GM18858 (cell line): ENCODE data around the gene TMIGD3.

ENCODE experiments used
- ATAC-seq: cut with Tn5 transposase; IDR thresholded peaks from one replicate; pipeline ENCODE4 v1.9.1; 2021; ENCODE audit not compliant: unreplicated experiment

Gene TMIGD3

DNA sequence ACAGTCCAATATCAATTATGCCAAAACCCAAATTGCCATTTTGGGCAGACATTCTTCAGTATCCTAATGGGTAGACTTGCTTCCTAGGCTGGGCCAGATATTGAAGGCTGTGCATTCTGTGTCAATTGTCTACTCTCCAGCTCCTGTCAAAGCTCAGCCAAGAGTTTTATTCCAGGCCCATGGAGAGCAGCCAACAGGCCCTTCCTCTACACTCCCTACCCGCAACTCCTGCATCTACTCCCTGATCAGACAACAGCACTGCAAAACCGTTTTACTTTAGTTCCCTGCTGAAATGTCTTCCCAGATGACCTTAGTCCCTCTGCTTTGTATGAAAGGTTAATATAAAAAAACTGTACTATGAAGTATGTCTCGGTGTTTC lies 6.6 kb upstream of the TMIGD3 start:
- ATAC-seq = no peak

- no peak for ATAC-seq
Measured at GRCh38 chr1:111507411-111508201, 4.2 kb upstream of the TMIGD3 start.

GRCh38 chr1:111506561-111506960 lies 3.1 kb upstream of the TMIGD3 start:
- no peak for ATAC-seq

DNA sequence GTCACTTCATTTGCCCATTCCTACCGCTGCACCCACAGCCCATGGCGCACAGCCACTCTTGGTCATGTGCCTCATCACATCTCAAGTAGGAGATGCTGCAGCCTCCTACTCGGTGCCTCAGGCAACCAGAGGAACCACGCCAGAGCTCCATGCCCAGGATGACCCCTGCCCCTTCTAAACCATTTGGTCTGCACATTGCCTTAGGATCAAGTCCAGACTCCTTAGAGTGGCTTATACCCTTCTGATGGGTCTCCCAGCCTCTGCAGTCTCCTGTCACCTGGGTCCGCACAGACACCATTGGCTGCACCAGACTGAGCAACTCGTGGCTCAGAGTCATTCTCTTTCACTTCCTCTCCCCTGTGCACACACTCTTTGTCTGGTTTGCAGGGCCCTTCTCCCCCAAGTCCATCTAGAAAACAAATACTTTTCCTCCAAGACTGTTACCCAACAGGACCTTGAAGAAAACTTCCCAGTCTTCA lies 2.2 kb upstream of the TMIGD3 start:
- ATAC-seq = peak; percentile 44

GRCh38 chr1:111504097-111504496 lies 664 bp upstream of the TMIGD3 start:
- ATAC-seq = no peak

DNA sequence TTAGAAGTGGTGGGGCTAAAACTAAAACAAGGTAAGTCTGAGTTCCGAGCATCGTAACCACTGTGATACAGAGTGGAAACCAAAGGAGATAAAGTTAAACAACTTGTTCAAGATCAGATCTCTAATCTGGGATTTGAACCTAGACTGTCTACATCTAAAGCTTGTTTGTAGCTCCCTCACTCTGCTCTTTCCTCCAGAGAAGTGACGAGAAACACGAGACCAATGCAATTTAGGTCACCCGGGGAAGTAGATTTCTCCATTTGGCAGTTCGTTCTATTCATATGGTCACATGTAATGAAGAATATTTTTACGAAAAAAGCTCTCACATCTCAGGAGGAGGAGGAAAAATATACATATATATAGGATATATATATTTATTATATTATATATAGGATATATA lies 1.8 kb downstream of the TMIGD3 start:
- no peak for ATAC-seq

DNA sequence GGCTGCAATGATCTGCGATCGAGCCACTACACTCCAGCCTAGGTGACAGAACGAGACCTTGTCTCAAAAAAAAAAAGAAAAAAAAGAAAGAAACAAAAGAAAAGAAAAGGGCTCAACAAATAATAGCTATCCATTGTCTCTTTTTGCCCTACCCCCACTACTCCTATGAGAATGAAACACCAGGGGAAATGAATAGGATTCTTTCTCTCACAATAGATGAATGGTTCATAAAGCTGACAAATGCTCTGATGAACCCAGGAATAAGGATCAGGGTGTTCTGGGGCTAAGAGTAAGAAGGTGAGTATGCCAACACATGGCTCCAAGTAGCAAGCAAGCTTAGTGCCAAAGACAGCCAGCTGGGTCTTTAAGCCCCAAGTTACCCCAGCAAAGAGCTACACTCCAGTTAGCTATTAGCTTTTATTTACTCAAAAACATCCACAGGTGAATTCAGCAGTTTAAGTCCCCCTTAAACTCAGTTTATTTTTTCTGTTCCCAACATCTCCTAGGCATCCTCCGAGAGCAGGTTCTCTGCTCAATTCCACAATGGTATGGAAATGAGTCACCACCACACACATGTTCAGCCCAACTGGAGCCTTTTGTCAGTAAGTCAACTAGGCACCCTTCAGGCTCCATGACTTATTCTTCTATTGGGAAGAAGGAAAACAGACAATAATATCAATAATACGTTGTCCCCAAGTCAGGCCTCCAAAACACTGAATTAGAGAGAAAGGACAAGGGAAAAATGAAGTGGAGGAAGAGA lies 4.2 kb downstream of the TMIGD3 start:
- ATAC-seq = no peak

GRCh38 chr1:111497592-111497991 lies 5.8 kb downstream of the TMIGD3 start:
- ATAC-seq = no peak

DNA sequence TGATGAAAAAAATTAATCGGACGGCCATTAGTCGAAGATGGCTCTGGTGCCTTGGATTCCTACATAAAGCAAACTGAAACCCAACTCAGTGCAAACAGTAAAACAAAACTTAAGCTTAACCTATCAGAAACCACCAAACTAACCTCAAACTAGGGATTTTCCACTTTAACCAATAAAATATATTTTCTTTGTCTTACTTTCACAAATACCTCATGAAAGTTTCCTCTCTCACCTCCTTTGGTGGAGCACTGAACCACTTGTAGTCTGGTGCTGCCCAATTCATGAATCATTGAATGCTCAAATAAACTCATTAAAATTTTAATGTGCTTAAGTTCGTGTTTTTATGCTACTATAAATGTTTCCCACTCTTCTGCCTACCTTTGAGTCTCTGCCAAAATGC lies 7.0 kb downstream of the TMIGD3 start:
- no peak for ATAC-seq

- ATAC-seq = no peak
Measured at GRCh38 chr1:111491070-111491469, 12.4 kb downstream of the TMIGD3 start.

DNA sequence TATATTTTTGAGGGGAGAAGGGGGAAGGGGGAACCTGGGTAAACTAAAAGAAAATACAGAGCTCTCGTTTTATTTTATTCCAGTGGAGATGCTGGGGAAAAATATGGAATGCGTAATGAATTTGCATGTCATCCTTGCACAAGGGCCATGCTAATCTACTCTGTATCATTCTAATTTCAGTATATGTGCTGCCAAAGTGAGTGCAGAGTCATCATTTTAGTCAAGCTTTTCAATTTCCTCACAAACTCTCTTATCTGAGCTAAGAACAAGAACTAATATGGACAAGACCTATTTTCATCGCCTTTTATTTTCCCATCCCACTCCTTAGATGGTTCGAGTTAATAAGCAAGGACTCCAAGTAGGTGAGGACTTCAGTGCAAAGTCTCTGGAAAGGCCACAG lies 13.2 kb downstream of the TMIGD3 start:
- no peak for ATAC-seq

GRCh38 chr1:111489604-111490003 lies 13.8 kb downstream of the TMIGD3 start:
- no peak for ATAC-seq

DNA sequence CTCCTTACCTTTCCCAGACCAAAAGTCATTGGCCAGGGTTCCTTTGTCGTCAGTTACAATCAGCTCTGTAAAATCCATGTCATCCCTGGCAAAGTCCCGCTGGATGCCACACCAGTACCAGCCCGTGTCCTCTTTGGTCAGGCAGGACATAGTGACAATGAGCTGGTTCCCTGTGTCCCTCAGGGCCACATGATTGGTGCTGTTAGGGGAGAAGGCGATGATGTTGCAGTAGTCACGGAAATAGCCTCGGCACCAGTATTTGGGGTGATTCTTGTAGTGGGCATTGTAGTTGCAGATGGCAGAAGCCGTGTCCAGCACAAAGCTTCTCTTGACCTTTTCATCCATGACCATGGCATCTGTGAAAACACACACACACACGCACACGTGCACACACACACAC lies 14.8 kb downstream of the TMIGD3 start:
- no peak for ATAC-seq

DNA sequence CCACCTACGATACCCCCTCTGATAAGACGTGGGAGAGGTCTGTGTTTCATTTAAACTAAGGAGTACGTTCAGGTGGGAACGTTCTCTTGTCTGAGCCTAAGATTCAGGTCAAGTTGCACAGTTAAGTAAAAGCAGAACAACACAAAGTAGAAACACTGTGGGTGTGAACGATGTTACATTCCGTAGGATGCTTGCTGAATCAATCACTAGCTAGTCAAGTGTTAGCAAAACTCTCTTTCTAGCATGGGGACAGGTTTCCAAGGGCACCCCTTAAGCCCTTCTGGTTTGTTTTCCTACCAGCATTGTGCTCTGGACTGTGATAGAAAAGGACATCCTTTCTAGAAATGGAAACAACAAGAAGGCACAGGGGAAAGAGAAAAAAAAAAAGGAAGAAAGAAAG lies 16.3 kb downstream of the TMIGD3 start:
- ATAC-seq = no peak

DNA sequence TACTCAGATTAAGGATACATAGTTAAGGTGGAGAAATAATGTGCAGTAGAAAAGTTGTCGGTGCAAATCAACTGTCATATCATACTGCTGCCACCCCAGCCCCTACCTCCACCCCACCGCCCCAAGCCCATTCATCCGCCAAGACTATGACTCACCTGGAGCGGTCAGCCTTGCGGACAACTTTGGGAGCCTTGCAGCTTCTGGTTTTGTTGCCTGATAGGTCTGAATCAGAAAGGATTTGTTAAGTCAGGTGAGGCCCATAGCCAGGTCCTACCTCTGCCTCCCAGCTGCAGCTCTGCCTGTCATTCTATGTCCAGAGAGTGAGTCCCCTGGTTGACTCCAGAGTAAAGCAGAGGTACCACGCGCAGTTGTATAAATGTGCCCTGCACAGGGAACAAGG lies 17.0 kb downstream of the TMIGD3 start:
- ATAC-seq = no peak

- no peak for ATAC-seq
Measured at GRCh38 chr1:111484391-111485026, 18.9 kb downstream of the TMIGD3 start.

DNA sequence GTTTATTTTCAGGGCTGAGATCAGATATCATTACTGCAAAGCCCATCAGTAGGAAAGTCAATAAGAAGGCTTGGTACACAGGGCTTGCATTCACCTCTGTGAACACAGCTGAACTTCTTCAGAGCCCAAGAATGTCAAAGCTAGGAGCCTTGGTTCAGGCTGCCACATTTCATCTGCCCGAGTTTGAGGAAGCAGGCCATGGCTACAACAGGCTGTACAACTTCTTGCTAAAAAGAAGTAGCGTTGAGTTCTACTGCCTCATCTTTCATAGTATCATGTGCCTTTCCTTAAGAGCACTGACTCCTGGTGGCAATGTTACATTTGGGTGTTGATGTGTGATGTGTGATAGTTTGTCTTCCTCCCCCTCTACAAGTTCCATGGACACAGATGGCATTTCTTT lies 19.6 kb downstream of the TMIGD3 start:
- ATAC-seq = no peak

GRCh38 chr1:111483166-111483565 lies 20.3 kb downstream of the TMIGD3 start:
- ATAC-seq = no peak

DNA sequence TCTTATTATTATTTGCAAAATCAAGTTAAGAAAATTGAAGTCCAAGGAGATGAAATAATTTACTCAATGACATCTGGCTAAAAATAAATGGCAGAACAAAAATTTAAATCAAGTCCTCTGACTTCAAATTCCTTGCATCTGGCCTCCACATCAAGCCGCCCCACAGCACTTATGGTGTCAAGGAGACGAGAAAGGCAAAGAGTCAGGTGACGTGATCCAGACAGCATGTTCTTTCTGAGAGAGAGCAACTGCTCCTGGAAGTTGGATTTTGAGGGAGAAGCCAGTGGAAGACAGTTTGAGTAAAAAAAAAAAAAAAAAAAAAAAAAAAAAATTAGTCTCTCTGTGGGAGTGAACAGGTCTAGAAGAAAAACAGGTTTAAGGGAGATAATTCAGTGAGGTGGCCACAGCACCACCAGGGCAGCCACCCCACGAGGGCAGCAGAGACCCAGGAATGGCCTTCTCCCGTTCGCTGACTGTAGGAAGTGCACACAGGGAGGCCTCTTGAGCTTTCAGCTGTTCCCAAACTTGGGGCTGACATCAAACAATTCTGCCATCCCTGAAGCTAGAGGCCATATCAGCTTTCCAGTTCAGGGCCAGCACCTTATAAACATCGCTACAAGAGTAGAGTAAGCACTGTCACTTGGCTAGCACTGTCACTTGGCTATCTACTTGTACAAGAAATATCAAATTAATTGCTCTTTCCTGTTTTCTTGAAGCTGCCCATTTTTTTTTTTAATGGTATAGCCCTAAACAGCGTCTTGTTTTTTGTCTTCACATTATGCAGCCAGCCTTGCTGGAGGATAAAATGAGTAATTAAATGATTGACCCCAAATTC lies 21.8 kb downstream of the TMIGD3 start:
- ATAC-seq = no peak

GRCh38 chr1:111480674-111481073 lies 22.8 kb downstream of the TMIGD3 start:
- ATAC-seq = no peak

DNA sequence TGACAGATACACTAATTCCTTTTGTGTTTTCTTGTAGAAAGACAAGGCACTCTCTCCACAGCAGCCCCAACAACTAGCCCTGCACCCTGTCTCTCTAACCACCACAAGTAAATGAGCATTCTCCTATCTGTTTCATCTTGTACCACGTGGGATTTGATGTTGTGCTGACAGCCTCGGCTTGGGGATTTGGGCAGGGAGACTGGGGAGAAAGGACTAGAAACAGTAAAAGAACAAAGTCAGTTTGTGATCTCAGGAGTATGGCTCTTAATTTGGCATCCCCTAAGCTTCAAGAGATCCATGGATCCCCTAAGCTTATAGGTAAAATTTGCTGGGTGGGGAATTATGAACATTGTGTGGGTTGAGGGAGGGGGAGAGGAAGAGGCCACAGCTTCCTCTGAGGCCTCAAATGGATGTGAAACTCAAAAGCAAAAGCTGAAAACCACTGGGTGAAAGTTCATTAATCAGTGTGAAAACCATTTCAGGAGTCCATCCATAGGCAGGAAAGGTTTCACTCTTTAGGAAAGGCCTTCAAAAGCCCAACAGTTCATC lies 26.6 kb downstream of the TMIGD3 start:
- ATAC-seq = peak; percentile 68
